GM19099 (cell line): ENCODE data around the gene CSNK2B.

Experiments used
- POLR2A ChIP-seq: IDR thresholded peaks from 3 replicates; pipeline ENCODE4 v1.6.1; 2011; ENCODE audit warnings: low read depth; ENCODE audit not compliant: insufficient read length; ENCODE audit errors: extremely low read depth

Gene CSNK2B

DNA sequence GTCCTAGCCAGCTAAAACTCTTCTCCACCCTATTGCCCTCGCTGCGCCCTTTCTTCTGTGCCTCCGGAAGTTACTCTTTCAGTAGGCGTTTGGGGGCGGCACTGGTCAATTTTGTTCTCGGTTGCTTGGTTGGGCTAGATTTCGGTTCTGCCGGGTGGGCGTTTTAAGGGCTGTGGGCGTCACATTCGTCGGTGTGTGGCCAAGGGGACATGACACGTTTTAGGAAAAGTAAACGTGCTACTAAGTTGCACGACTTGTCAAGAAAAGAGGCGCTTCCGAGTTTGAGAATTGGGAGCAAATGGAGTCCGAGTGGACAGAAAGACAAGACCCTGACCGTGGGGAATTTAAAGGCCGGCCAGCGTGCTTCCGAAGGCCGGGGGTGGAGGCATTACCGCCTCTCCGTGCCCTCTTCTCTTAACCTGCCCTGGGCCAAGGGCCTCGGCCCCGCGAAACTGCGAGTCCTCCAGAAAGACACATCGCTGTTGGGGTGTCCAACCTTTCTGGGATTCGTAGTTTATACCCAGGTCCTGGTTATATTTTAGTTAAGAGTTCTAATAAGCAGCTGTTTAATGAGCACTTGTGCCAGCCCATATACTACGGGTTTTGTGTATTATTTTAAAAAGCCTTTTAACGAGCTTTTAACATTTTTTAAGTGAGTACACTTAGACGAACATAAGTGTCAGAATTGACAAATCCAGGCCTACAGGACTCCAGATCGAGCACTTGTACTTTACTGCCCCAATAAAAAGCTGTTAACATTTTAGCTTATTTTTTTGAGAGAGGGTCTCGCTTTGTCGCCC lies 12.8 kb upstream of the CSNK2B start:
- TF ChIP-seq POLR2A, result peak; percentile 45

DNA sequence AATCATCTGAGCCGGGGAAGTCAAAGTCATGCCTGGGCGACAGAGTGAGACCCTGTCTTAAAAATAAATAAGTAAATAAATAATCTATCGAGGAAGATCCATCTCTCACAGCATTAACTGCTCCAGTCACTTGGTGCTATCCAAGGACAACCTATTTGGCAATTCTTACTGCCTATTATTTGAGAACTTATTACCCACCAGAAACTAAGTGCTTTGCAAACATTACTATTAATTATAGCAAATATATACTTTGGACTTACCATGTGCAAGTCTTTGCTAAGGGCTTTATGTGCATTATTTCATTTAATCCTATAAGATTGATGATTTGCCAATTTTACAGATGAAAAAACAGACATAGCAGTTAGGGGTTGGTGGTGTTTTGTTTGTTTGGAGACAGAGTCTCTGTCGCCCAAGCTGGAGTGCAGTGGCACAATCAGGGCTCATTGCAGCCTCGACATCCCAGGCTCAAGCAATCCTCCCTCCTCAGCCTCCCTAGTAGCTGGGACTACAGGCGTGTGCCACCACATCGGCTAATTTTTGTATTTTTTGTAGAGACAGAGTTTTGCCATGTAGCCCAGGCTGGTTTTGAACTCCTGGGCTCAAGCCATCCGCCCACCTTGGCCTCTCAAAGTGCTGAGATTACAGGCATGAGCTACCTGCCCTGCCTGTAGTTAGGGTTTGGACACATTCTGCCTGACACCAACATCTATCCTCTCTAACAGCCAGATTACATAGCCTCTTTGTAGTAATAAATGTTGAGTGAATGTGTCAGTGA lies 11.1 kb upstream of the CSNK2B start:
- TF ChIP-seq POLR2A, result no peak

DNA sequence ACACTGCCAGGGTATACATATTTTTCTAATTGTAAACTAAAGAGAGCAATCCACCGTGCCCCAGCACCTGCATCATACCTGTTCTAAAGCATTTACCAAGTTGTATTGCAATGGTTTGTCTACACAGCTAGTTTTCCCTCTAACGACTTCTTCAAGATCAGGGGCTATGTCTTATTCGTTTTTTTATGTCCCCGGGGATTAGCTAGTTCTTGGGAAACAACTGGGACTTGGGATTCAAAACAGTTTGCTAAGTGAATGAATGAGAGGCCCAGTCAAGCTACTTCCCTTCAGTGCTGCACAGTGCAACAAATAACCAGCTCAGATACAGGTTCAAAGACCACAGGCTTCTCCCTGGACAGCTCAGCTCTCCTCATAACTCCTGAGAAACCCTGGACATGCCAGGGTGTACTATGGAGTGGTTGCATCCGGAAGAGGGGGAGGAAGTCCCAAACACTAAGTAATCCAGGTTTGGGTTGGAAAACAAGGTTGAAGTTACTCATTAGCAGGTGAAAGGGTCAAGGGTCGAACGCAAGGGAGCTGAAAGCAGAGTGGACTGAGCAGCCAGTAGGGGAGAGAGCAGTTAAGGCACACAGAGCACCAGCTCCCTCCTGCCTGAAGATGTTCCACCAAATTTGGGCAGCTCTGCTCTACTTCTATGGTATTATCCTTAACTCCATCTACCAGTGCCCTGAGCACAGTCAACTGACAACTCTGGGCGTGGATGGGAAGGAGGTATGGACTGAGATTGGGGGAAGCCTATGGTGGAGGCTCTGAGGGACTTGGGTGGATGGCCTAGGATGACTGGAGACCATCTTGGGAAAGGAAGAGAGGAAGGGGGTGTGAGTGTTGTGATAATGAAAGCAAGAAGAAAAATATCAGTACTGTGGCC lies 10.3 kb upstream of the CSNK2B start, which contains the start of gene APOM:
Gene APOM (plus strand): TSS at position 546 of the 889 bp plus-strand sequence. CDS start 73 bp downstream, at position 619.
- TF ChIP-seq POLR2A, result no peak

DNA sequence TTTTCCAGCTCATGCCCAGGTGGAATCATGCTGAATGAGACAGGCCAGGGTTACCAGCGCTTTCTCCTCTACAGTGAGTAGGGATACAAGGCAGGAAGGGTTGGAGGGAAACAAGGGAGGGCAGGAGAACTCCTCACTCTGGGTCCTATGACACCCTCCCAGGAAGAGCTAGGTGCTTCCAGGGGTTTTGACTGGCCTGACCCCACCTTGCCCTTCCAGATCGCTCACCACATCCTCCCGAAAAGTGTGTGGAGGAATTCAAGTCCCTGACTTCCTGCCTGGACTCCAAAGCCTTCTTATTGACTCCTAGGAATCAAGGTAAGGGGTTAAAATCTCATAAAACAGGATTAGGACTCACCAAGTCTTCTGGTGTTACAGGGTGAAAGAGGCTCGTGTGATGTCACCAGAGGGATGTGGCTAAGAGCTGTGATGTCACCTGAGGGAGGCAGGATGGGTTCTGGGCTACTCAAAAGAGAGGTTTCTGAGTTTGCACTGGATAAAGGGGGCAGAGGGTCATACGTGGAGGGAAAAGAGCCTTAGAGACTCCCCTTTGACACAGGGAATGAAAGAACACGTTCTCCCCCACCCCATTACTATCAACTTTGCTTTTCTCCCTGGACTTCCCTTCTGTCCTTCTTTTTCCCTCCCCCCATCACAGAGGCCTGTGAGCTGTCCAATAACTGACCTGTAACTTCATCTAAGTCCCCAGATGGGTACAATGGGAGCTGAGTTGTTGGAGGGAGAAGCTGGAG lies 8.3 kb upstream of the CSNK2B start:
- TF ChIP-seq POLR2A, result no peak

DNA sequence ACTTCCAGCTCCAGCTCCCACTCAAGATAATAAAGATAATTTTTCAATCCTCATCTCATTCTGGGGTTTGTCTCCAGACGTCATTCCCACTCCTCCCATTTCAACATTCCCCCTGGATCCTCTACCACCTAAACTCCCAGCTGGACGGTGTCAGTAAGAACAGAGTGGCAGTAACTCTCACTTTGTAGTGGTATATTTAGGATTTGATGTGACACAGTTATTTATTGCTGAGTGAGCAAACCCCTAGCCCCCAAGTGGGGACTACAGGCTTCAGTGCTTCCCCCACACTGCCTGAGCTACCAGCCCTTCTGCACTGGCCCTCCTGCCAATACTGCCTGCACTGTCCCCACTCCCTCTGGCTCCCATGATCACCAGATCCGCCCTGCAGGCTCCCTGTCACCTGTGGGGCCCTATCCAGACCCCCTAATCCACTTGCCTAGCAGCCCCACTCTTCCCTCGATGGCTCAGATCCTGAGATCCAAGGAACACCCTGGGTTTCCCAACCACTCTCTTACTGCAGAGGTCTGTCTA lies 7.7 kb upstream of the CSNK2B start:
- TF ChIP-seq POLR2A, result no peak

DNA sequence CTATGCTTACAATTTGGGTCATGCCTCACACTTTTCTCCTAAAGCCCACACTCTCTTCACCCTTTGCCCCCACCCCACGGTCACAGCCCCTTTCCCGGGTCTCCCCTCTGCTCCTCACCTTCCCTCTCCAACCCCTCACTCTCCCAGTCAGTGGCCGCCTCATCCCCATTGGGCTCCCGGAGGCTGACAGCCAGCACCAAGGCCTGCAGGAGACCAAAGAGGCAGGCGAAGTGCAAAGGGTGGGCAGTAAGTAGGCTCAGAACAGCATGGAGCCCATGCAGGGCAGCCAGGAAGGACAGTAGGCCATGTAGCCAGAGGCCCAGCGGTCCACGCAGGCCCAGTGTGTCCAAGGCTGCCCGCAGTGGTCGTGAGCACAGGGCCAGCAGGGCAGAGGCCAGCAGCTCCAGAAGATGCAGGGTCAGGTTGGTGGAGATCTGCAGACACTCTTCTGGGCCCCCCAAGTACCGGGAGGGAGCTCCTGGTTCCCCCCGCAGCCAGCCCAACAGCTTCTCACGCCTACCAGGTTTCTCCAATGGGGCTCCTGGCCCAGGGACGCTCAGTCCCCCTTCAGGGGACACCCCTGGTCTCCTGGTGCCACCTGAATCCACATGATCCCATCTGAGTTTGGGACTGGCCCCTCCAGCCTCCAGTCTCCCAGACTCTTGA lies 6.8 kb upstream of the CSNK2B start:
- TF ChIP-seq POLR2A, result no peak

DNA sequence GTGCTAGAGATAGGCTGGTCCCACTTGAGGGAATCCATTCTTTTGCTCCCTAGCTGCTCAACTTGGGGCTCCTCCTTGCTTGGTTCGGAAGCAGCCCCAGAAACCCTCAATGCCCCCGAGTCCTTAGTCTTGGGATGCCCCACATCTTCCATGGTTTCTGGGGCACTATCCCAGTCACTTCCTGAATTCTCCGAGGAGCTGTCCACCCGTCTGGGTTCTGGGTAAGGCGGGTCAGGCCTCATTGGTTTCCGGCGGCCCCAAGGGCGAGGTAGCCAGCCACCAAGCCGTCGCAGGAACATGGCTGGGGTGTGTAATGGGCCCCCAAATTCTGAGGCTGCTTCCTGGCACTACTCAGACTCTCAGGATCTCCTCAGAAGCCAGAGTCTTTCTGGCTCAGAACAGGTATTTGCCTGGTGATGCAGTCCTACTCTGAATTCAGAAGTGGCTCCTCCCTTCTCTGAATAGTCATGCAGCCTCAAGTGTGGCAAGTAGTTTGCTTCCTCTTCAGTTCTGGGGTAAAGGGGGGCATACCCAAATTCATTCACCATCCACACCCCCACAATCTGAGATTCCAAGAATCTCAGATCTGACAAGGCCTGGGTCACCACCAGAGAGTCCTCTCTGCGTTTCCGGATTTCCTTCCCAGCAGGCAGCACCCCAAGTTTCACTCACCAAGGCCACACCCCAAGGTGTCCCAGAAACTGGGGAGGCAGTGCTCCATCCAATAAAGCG lies 6.1 kb upstream of the CSNK2B start:
- TF ChIP-seq POLR2A, result no peak

DNA sequence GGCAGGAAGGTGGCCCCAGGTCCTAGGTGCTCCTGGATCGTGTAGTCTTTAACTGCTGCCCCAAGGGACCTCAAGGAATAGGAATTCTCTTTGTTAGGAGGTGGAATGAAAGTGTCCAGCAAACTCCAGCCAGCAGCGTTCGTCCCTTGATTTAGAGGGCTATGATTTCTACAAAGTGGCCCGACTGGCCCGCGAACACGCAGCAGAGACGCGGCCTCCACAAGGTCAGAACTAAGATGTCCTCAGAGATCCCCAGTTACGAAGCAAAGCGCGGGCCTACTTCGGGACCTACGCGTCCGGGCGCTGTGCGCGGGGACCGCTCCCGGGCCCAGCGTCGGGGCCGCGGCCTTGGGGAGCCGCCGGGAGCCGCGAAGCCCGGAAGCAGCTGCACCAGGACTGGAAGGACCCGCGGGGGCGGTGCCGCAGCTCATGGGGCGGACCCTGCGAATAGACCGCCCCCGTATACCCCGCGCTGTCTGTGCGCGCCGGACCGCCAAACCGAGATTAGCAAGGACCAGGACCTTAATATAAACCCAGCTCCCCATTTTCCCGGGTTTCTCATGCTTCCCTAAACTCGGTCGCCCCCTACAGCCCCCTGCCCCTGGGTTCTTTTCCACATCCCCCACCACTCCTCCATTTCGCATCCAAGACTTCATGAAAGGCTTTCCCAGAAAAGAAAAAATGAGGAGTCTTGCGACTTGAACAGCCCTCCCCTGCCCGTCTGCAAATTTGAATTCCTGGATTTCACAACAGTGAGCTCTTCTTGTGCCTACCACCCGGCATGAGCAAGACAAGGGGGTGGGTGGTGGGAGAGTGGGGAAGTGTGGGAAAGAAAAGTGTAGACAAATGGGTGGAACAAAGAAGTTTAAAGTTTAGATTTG lies 5.3 kb upstream of the CSNK2B start, which contains the start of gene C6orf47:
Gene C6orf47 (minus strand): TSS at position 398 of the 881 bp plus-strand sequence. CDS start 831 bp downstream, outside the sequence.
- TF ChIP-seq POLR2A, result peak; percentile 93

DNA sequence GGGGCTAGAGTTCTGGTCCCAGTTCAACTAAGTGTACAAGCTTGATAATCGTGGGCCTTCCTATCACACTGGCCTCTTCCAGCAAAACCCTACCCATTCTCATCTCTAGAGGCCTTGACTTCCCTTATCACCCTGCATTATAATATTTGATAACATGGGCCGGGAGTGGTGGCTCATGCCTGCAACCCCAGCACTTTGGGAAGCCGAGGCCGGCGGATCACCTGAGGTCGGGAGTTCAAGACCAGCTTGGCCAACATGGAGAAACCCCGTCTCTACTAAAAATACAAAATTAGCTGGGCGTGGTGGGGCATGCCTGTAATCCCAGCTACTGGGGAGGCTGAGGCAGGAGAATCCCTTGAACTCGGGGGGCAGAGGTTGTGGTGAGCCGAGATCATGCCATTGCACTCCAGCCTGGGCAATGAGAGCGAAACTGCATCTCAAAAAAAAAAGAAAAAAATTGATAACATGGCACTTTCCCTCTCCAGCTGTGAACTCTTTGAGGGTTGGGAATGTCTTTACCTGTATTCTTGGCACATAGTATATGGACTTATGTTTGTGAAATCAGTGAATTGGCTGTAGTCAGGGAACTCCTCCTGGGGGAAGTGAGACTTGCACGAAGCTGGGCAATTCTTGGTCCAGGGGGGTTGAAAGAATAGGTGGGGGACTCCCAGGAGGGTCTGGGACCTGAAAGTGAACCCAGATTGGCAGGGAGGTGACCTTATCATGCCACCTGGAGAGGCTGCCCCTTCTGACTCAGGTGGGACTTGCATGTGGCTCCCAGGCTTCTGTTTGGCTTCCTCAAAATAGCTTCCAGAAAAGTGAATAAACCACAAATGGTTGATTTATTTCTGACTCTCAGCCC lies 4.4 kb upstream of the CSNK2B start:
- TF ChIP-seq POLR2A, result no peak

DNA sequence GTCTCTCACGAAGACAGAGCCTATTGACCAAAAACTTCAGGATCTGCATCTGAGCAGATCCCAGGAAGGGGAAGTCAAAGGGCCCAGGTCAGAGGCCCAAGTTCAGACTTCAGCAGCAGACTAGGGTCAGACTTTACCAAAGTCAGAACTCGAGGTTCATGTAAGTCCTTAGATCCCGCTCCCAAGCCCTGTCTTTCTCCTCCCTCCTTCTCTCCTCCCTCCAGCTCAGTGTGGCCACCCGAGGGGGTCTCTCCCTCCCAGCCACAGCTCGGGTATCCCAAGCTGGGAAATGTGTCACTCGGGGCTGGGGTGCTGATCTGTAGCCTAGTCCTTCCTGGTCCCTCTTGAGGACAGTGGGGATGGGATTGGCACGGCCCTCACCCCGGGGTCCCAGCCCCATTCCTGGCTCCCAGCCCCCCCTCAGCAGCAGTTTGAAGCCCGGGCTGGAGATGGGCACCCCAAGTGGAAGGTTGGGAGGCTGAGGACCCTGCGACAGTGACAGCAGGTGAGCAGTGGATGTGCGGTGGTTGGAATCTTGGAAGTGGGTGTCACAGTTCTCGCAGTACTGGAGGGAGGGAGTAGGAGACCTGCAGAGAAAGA lies 3.7 kb upstream of the CSNK2B start:
- peak; percentile 27 for TF ChIP-seq POLR2A
